Coronary artery (tissue), 2 donors: ENCODE results near the gene SECISBP2.
"Not testable (repeated sequence)": the region's sequence is repeated elsewhere in the genome, so short reads cannot be mapped to it uniquely, and the experiment has no call there.

ENCODE experiments used
- DNase-seq: peaks from one replicate; pipeline ENCODE4 v3.0.0-alpha.2; 2017; ENCODE audit warnings: low spot score
- H3K27ac ChIP-seq, 2 donors: fragments of 200-600 bp; sonication (generic); one replicate each; pipeline ENCODE4 v1.5.1; 2016 to 2019
- H3K4me3 ChIP-seq: fragments of 200-600 bp; sonication (generic); 2 replicates; pipeline ENCODE4 v1.5.1; 2016; ENCODE audit warnings: mild to moderate bottlenecking, moderate library complexity
- CTCF ChIP-seq: fragments of 200-600 bp; sonication (generic); IDR thresholded peaks from one replicate; pipeline ENCODE4 v1.5.1; 2019; ENCODE audit warnings: antibody characterized with exemption

Gene SECISBP2

GRCh38 chr9:89366711-89367110 is 48.4 kb downstream of the SECISBP2 start:
- Histone ChIP-seq H3K4me3 (no peak overlapping the region), H3K27ac (no peak overlapping the region)
- TF ChIP-seq CTCF, result no peak
- DNase-seq, result no peak

GRCh38 chr9:89367281-89367680 is 49.0 kb downstream of the SECISBP2 start:
- no peak for DNase-seq
- H3K27ac ChIP-seq, result no peak overlapping the region
- TF ChIP-seq CTCF, result no peak
- no peak overlapping the region for H3K4me3 ChIP-seq

GRCh38 chr9:89367726-89368437 is 49.6 kb downstream of the SECISBP2 start:
- Histone ChIP-seq H3K27ac (no peak overlapping the region), H3K4me3 (no peak overlapping the region)
- no peak for DNase-seq
- no peak for TF ChIP-seq CTCF

- no peak for TF ChIP-seq CTCF
- no peak for DNase-seq
- no peak overlapping the region for H3K4me3 ChIP-seq
- H3K27ac ChIP-seq, result no peak overlapping the region
Measured at GRCh38 chr9:89368550-89368949, 50.2 kb downstream of the SECISBP2 start.

- TF ChIP-seq CTCF, result no peak
- Histone ChIP-seq H3K4me3 (no peak overlapping the region), H3K27ac (no peak overlapping the region)
- DNase-seq, result no peak
Measured at GRCh38 chr9:89368978-89369377, 50.7 kb downstream of the SECISBP2 start.

GRCh38 chr9:89370593-89370992 is 52.3 kb downstream of the SECISBP2 start:
- no peak for TF ChIP-seq CTCF
- H3K4me3 ChIP-seq, result no peak overlapping the region
- DNase-seq, result no peak
- no peak overlapping the region for H3K27ac ChIP-seq

GRCh38 chr9:89371791-89372190 is 53.5 kb downstream of the SECISBP2 start:
- H3K4me3 ChIP-seq, DNase-seq, H3K27ac ChIP-seq: not testable (repeated sequence)
